Endothelial cell of umbilical vein (primary cell): ENCODE measurements around the gene TMEM203. TPM values are rescaled to one million over a fixed set of nuclear protein-coding genes. Genes with fewer than 3 reads are reported as not detected.

Experiments
- BruUV-seq: library from RNA; stranded (reverse); fragments of 400-500 nt; replicated peaks from 2 replicates; lab custom pipeline; 2021; lab: Mats Ljungman, UMichigan
- CTCF ChIA-PET: fragments of 300-600, 350-600 bp; sonication (Branson Sonifier 250); formaldehyde crosslinking; loops from one replicate; lab custom pipeline; 2021; ENCODE audit warnings: antibody characterized with exemption, inconsistent platforms; lab: Charles Lee
- POLR2A ChIA-PET: fragments of 300-600, 350-600 bp; sonication (Branson Sonifier 250); formaldehyde crosslinking; loops from one replicate; lab custom pipeline; 2021; ENCODE audit warnings: antibody characterized with exemption, inconsistent platforms; lab: Charles Lee
- DNase-seq: peaks from one replicate; pipeline ENCODE4 v3.0.0-alpha.2; 2011; ENCODE audit warnings: low read depth, low spot score
- FAIRE-seq: peaks from 2 replicates; lab custom pipeline; 2011; peaks lifted over from hg19 to GRCh38; lab: Jason Lieb, UNC
- H2AFZ ChIP-seq: 2 replicates; pipeline ENCODE4 v1.6.0; 2012; ENCODE audit warnings: low read depth, low read length, control low read depth, inconsistent platforms
- H3K27ac ChIP-seq: 2 replicates; pipeline ENCODE4 v1.5.1; 2011; ENCODE audit warnings: low read depth, mild to moderate bottlenecking, control low read depth, low read length, moderate library complexity; ENCODE audit not compliant: insufficient read depth
- H3K27me3 ChIP-seq, 2 experiments: 2 replicates each; pipeline versions ENCODE4 v1.6.0 to v1.6.1; 2011; ENCODE audit warnings: low read length in 2 of 2, mixed read lengths in 1 of 2; ENCODE audit not compliant: control insufficient read depth in 2 of 2, insufficient read depth in 2 of 2
- H3K36me3 ChIP-seq, 2 experiments: 2 replicates in 1 of 2; 3 replicates in 1 of 2; pipeline ENCODE4 v1.5.1; 2011; ENCODE audit warnings: low read length in 2 of 2, mild to moderate bottlenecking in 1 of 2, moderate library complexity in 1 of 2; ENCODE audit not compliant: control insufficient read depth in 2 of 2, insufficient read depth in 2 of 2; ENCODE audit errors: extremely low read depth in 1 of 2
- H3K4me1 ChIP-seq: 3 replicates; pipeline ENCODE4 v1.5.1; 2011; ENCODE audit warnings: mild to moderate bottlenecking, low read length; ENCODE audit not compliant: control insufficient read depth, insufficient read depth; ENCODE audit errors: extremely low read depth
- H3K4me2 ChIP-seq: 2 replicates; pipeline ENCODE4 v1.6.1; 2011; ENCODE audit warnings: low read length, control low read depth, mixed read lengths; ENCODE audit not compliant: insufficient read depth
- H3K4me3 ChIP-seq, 3 experiments: fragments of 200-600 bp in 1 of 3; sonication (generic), shearing (Covaris generic) in 1 of 3; replicated peaks in 1 of 3; 2 replicates each; pipeline ENCODE4 v1.5.1; 2011 to 2016; ENCODE audit warnings: control low read depth in 3 of 3, low read length in 3 of 3, mild to moderate bottlenecking in 2 of 3, inconsistent platforms in 1 of 3, low read depth in 1 of 3, moderate library complexity in 1 of 3; ENCODE audit not compliant: insufficient read depth in 1 of 3
- H3K79me2 ChIP-seq: 2 replicates; pipeline ENCODE4 v1.6.0; 2012; ENCODE audit warnings: low read length, inconsistent platforms; ENCODE audit not compliant: control insufficient read depth, insufficient read depth
- H3K9ac ChIP-seq: replicated peaks from 2 replicates; pipeline ENCODE3; 2011; ENCODE audit warnings: low read length, control low read depth; ENCODE audit not compliant: insufficient read depth; ENCODE audit errors: extremely low read depth
- H3K9me1 ChIP-seq: replicated peaks from 3 replicates; pipeline ENCODE4 v1.6.0; 2011; ENCODE audit warnings: mild to moderate bottlenecking, low read length; ENCODE audit not compliant: control insufficient read depth, insufficient read depth; ENCODE audit errors: extremely low read depth
- H3K9me3 ChIP-seq: replicated peaks from 2 replicates; pipeline ENCODE4 v1.5.1; 2012; ENCODE audit warnings: low read length, inconsistent platforms; ENCODE audit not compliant: control insufficient read depth, insufficient read depth
- H4K20me1 ChIP-seq: replicated peaks from 2 replicates; pipeline ENCODE3; 2011; ENCODE audit warnings: mild to moderate bottlenecking, low read length; ENCODE audit not compliant: control insufficient read depth, insufficient read depth; ENCODE audit errors: extremely low read depth
- CTCF ChIP-seq, 2 donors: IDR thresholded peaks; 1 replicate in 1 of 2; 2 replicates in 1 of 2; pipeline ENCODE4 v1.5.1; 2011; ENCODE audit warnings: low read length in 2 of 2, mild to moderate bottlenecking in 2 of 2, moderate library complexity in 2 of 2, control low read depth in 1 of 2, inconsistent platforms in 1 of 2, low read depth in 1 of 2; ENCODE audit not compliant: insufficient read depth in 1 of 2; ENCODE audit errors: extremely low read depth in 1 of 2
- EZH2 ChIP-seq: IDR thresholded peaks from 2 replicates; pipeline ENCODE4 v1.6.1; 2012; ENCODE audit warnings: borderline replicate concordance, low read depth, mild to moderate bottlenecking, moderate library complexity, low read length, inconsistent platforms; ENCODE audit not compliant: severe bottlenecking
- FOS ChIP-seq: IDR thresholded peaks from 2 replicates; pipeline ENCODE4 v1.6.1; 2011; ENCODE audit warnings: mild to moderate bottlenecking, low read length, moderate library complexity, borderline replicate concordance; ENCODE audit not compliant: insufficient read depth
- GATA2 ChIP-seq: IDR thresholded peaks from 2 replicates; pipeline ENCODE4 v1.7.0; 2011; ENCODE audit warnings: low read depth, mild to moderate bottlenecking, moderate library complexity, mixed read lengths, low read length; ENCODE audit not compliant: insufficient read length, insufficient read depth
- JUN ChIP-seq: IDR thresholded peaks from 2 replicates; pipeline ENCODE4 v1.6.1; 2011; ENCODE audit warnings: borderline replicate concordance, low read depth; ENCODE audit not compliant: insufficient read length, insufficient read depth
- MYC ChIP-seq: IDR thresholded peaks from one replicate; pipeline ENCODE4 v1.6.1; 2011; ENCODE audit warnings: mild to moderate bottlenecking, low read depth, low read length
- POLR2A ChIP-seq: IDR thresholded peaks from 2 replicates; pipeline ENCODE4 v1.6.1; 2012; ENCODE audit warnings: low read depth, mild to moderate bottlenecking, control low read depth, low read length
- POLR2AphosphoS5 ChIP-seq: IDR thresholded peaks from 2 replicates; pipeline ENCODE4 v1.6.1; 2012; ENCODE audit warnings: low read depth, mild to moderate bottlenecking, control low read depth, low read length, moderate library complexity; ENCODE audit not compliant: insufficient read depth
- dilution Hi-C: fragments of 300-500 bp; cut with MboI; formaldehyde crosslinking; loops from one replicate; pipeline ENCODE4 v1.15.0; 2019; ENCODE audit warnings: low sequenced_read_pairs; ENCODE audit not compliant: extremely low pct_ligation_motif_present
- intact Hi-C: fragments of 100-400 bp; cut with micrococcal nuclease; formaldehyde crosslinking; loops from one replicate; pipeline ENCODE4 v1.10.0; 2022
- polyA plus RNA-seq, 4 experiments: library from polyadenylated mRNA; depleted of rRNA in 3 of 4; stranded (reverse) in 3 of 4; unstranded in 1 of 4; fragments of >200 nt; gene quantifications; 2 replicates each; pipeline versions ENCODE4 v1.2.1 to v1.2.3, GENCODE V29; 2011 to 2012; ENCODE audit warnings: missing spikeins in 1 of 4
- total RNA-seq: library from RNA; stranded (reverse); gene quantifications from 2 replicates; pipeline ENCODE4 v1.2.3, GENCODE V29; 2021
- TF ChIP-seq, protein P1 (sequence below): IDR thresholded peaks from 2 replicates; pipeline ENCODE4 v1.6.1; 2011; ENCODE audit not compliant: insufficient read depth, insufficient read length

The TMEM203 gene
- total and polyA plus RNA-seq, 2 donors (not counting 3 experiments of a cell fraction or from before 2014, with no cell fraction given), result 29.6 to 39.8 TPM

GRCh38 chr9:137214620-137215019 lies 9.2 kb upstream of the TMEM203 start:
- no peaks in the 10 kb centered on the region for H3K79me2 ChIP-seq
- BruUV-seq, result TSS peak; percentile 5
- no peaks in the 10 kb centered on the region for H3K9me1 ChIP-seq
- H2AFZ ChIP-seq, result no peak overlapping the region
- no peak overlapping the region for H3K4me3 ChIP-seq
- dilution Hi-C loops, result no loop called here
- no peaks in the 10 kb centered on the region for H4K20me1 ChIP-seq
- H3K9ac ChIP-seq, result no peak overlapping the region
- no peak for DNase-seq
- POLR2A ChIA-PET, result interaction anchor here (1.0 kb wide), 1 partner anchor 14 kb away, joined by 3 read pairs; the partner anchor contains the start of gene TPRN
- intact Hi-C loops, result no loop called here
- FAIRE-seq, result no peak
- TF ChIP-seq GATA2 (no peak), POLR2AphosphoS5 (no peak), JUN (no peak), CTCF (IDR thresholded peaks at IDR 0.05; ENCODE audit: extremely low read depth in 1 of 2, insufficient read depth in 1 of 2, low read depth in 1 of 2, low read length in 2 of 2) (no peak), EZH2 (no peak), MYC (no peak), FOS (no peak), POLR2A (no peak)
- TF ChIP-seq, protein P1, sequence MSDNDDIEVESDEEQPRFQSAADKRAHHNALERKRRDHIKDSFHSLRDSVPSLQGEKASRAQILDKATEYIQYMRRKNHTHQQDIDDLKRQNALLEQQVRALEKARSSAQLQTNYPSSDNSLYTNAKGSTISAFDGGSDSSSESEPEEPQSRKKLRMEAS, result no peak
- H3K9me3 ChIP-seq, result no peaks in the 10 kb centered on the region
- CTCF ChIA-PET, result interaction anchor here (0.7 to 1.9 kb wide), 4 partner anchors 8 to 22 kb away, joined by 6 to 14 read pairs (median 7); partner anchors contain the start of gene RNF224
- H3K4me1 ChIP-seq, result peaks cover 6% of the 10 kb centered on the region
- H3K27ac ChIP-seq, result no peak overlapping the region
- peaks cover 0 to 4% of the 10 kb centered on the region in 2 experiments for H3K36me3 ChIP-seq
- H3K27me3 ChIP-seq, result no peaks in the 10 kb centered on the region
- no peak overlapping the region for H3K4me2 ChIP-seq
